ENCODE measurements around the gene CLEC2D.
"Not testable (repeated sequence)": the region's sequence is repeated elsewhere in the genome, so short reads cannot be mapped to it uniquely, and the experiment has no call there.

Gene CLEC2D

DNA sequence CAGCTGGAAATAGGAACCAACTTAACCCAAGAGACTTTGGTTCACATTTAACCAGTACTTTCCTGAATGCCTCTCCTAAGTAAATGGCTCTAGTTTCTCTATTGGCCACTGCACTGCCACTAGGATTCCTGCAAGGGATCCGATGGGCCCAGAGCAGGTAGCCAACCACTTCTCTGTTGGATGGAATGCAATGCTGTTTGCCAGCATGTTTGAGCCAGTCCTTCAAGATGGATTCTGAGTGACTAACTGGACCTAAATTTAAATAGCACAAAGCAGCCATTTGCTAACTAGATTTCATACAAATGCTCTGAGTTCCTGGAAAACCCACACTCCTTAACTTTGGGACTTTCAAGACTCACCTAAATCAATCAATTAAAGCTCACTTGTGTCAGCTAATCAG is 9.5 kb upstream of the CLEC2D start:
- no peak for DNase-seq

DNA sequence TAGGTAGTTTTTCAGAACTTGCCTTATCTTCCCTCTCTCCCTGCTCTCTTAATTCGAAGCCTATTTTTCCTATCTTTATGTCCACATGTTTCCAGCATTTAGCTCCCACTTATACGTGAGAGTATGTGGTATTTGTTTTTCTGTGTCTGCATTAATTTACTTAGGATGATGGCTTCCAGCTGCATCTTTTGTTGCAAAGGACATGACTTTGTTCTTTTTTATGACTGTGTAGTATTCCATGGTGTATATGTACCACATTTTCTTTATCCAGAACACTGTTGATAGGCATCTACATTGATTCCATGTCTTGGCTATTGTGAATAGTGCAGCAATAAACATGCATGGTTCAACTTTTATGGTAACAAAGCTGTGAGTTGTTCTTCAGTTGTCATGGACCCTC is 7.8 kb upstream of the CLEC2D start:
- no peak for DNase-seq

DNA sequence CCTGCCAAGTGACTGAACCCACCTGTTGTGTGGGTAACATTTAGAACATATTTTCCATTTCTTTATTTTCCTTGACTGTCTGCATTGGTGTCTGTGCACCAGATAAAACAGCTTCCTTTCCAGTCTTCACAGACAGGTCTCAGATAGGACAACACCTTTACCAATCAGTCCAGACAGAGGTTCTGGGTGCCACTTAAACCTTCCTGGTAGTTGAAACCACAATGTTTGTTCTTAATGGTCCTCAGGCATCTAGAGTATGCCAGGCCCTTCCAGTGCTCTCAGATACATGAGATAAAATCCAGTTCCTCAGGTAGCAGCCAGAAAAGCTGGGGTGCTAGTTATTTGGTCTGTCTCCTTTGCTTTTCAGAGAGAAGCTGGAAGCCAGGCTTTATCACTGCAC is 7.0 kb upstream of the CLEC2D start:
- no peak for DNase-seq

DNA sequence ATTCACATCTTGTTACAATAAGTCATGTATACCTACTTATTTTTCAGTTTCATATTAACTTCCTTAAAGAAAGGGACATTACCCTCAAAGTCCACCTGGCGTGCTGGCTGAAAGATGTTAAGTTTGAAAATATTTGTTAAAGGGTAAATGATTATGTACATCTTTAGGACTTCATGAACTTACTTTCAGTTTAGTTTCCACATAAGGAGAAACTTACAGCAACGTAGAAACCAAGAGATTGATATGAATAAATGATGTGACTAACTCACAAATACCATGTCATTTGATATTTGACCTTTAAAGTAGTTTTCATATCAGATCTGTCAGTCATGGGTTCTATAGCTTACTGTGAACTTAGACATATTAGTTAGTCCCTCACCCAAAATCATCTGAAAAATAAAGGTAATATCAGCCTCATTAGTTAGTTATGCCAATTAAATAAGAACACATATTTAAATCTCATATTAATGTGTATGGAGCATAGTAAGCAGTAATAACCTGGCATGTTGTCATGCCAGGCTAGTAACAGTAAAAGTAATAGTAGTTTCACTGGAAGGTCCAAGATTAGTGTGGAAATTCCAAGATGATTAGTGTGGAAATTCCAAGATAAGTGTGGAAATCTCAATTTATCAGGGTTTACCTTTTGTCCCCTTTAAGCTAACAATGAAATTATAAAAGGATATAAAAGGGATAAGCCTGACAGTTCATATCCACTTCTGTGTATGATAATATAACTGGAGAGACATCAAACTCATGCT is 1.9 kb upstream of the CLEC2D start:
- no peak for DNase-seq

DNA sequence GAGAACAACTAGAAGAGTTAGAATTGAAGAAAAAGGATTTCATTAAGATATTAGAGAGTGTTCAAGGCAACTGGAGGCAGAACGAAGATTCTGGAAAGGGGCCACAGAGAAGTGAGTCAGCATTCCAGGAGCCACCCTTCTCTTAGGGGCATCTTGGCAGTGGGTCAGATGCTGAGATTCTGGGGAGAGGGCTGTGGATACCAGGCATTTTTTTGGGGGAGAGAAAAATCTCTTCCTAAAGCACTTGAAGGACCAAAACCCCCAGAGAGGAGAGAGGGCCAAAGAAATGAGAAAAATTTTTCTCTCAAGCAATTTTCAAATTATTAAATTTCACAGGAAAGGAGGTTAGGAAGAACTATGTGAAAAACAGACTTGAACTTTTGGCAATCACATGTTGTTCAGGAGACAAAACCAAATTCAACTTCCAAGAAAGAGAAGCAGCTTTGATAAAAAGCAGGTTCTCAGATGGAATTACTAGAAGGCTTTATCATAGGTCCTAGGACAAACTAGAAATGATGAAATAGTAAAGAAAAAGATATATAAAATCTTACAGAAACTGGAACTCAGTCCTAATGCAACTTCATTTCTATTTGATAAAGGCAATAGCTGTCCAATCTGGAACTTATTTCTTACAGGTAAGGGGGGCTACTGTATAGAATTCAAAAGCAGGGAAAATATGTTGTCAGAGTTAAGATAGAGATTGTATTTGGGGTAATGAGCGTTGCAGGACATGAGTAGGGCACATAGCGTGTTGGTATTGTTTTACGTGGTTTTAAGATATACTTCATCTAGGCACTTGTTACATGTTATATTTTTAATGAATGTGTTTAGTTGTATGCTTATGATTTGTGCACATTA is 1.1 kb upstream of the CLEC2D start:
- DNase-seq = no peak

DNA sequence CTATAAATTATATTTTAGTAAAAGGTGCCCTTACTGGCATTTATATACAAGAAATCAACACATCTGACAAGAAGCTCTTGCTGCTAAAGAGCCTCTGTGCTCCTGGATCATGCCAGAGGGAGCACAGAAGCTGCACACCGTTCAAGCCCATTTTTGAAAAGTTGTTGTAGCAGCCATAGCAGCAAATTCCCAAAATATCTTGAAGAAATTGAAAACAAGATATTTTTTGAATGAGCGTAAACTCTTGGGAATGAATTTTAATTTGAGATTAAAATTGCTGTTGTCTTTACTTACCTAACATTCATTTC is 540 bp upstream of the CLEC2D start:
- DNase-seq = no peak

DNA sequence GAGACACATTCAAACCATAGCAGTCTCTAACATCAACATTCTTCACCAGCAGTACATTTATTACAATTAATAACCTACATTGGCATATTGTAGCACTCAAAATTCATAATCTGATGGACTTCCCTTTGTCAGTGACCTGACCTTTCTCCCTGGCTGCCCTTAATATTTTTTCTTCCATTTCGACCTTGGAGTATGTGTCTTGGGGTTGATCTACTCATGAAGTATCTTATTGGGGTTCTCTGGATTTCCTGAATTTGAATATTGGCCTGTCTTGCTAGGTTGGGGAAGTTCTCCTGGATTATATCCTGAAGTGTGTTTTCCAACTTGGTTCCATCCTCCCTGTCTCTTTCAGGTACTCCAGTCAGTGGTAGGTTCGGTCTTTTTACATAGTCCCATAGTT is 2.8 kb downstream of the CLEC2D start:
- DNase-seq = not testable (repeated sequence)

DNA sequence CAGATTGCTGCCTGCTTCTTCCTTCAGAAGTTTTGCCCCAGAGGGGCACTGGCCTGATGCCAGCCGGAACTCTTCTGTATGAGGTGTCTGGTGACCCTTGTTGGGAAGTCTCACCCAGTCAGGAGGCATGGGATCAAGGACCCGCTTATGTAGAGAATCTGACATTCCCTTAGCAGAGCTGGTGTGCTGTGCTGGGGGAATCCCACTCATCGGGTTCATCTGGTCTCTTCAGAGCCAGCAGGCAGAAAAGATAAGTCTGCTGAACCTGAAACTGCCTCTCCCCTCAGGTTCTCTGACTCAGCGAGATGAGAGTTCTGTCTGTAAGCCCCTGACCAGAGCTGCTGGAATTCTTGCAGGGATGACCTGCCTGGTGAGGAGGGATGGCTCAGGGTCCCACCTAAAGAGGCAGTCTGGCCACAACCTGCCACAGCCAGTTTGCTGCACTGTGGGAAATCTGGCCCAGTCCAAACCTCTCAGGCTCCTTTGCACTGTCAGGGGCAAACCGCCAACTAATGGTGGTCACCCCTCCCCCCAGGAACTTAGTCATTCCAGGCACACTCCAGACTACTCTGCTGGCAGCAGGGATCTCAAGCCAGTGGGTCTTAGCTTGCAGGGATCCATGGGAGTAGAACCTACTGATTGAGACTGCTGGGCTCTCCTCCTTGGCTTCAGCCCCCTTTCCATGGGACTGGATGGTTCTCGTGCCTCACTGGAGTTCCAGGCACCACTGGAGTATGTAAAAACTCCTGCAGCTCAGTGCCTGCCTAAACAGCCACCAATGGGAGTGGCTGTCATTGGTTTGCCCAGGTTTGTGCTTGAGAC is 4.1 kb downstream of the CLEC2D start:
- DNase-seq = peak in 4 of 14 donors; percentile 0 to 12 (median 4)

DNA sequence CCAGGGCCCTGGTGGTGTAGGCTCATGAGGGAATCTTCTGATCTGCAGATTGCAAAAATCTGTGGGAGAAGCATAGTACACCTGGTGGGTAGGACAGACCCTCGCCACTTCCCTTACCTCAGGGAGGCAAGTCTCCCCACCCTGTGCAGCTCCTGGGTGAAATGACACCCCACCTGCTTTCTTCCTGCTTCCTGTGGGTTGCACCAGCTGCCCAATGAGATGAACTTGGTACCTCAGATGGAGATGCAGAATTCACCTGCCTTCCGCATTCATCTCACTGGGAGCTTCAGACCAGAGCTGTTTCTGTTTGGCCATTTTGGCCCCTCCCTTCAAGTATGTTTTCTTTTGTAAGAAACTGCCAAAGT is 4.7 kb downstream of the CLEC2D start:
- DNase-seq = no peak

DNA sequence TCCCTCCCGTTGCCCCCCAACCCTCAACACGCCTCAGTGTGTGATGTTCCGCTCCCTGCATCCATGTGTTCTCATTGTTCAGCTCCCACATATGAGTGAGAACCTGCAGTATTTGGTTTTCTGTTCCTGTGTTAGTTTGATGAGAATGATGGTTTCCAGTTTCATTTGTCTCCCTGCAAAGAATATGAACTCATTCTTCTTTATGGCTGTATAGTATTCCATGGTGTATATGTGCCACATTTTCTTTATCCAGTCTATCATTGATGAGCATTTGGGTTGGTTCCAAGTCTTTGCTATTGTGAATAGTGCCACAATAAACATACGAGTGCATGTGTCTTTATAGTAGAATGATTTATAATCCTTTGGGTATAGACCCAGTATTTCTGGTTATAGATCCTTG is 13.0 kb downstream of the CLEC2D start:
- DNase-seq = not testable (repeated sequence)

DNA sequence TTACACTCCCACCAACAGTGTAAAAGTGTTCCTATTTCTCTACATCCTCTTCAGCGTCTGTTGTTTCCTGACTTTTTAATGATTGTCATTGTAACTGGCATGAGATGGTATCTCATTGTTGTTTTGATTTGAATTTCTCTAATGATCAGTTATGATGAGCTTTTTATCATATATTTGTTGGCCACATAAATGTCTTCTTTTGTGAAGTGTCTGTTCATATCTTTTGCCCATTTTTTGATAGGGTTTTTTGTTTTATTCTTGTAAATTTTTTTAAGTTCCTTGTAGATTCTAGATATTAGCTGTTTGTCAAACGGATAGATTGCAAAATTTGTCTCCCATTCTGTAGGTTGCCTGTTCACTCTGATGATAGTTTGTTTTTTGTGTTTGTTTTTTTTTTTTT is 13.4 kb downstream of the CLEC2D start:
- DNase-seq = not testable (repeated sequence)

DNA sequence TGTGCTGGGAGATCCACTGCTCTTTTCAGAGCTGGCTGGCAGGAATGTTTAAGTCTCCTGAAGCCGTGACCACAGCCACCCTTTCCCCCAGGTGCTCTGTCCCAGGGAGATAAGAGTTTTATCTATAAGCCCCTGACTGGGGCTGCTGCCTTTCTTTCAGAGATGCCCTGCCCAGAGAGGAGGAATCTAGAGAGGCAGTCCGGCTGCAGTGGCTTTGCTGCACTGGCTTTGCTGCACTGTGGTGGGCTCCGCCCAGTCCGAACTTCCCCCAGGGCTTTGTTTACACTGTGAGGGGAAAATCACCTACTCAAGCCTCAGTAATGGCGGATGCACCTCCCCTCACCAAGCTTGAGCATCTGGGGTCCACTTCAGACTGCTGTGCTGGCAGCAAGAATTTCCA is 15.9 kb downstream of the CLEC2D start:
- not testable (repeated sequence) for DNase-seq

DNA sequence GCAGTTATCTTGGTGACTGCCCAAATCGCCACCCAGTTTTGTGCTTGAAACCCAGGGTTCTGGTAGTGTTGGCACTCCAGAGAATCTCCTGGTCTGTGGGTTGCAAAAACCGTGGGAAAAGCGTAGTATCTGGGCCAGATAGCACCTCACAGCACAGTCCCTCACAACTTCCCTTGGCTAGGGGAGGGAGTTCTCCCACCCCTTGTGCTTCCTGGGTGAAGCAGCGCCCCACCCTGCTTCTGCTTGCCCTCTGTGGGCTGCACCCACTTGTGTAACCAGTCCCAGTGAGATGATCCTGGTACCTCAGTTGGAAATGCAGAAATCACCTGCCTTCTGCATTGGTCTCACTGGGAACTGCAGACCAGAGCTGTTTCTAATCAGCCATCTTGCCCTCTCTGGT is 16.4 kb downstream of the CLEC2D start:
- DNase-seq = no peak

DNA sequence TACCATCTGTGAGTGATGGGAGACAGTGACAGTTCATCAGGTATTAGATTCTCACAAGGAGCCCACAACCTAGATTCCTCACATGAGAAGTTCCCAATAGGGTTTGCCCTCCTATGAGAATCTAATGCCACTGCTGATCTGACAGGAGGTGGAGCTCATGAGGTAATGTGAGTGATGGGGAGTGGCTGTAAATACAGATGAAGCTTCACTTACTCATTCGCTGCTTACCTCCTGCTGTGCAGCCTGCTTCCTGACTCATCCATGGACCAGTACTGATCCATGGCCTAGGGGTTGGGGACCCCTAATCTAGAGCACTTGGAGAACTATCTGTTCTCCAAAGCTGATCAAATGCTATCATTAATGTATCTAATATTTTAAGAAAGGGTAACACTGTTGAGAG is 17.7 kb downstream of the CLEC2D start:
- DNase-seq = no peak

DNA sequence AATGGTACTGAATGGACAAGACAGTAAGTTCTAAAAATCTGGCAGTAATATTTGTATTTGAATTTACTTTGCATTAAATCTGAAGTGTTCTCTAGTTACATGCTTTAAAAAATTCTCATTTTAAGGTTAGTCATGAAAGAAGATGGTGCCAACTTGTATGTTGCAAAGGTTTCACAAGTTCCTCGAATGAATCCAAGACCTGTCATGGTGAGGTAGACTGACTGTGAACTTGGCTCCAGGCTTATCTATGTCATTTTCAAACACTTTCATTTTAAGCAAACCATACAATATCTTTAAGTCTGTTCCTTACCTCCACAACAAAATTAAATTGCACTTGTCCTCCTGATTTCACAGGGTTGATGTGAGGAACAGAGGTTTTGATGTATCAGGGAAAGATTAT is 23.4 kb downstream of the CLEC2D start:
- no peak for DNase-seq

DNA sequence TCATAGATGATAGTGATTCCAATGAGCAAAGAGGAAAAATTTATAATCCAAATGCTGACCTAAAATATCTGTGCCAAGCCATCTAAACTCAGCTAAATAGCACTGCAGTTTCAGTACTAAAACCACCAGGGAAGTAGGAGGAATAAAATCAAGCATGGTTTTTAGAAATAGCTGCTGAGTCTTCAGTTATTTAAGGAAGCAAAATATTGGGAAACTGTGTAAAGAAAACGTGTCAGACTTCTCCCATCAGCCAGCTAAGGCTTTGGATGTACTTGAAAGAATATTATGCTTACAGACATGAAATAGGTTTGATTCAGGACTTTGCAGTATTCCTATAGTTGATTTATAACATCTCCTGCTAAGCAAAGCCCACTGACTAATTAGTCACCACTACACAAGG is 24.7 kb downstream of the CLEC2D start:
- DNase-seq = no peak

DNA sequence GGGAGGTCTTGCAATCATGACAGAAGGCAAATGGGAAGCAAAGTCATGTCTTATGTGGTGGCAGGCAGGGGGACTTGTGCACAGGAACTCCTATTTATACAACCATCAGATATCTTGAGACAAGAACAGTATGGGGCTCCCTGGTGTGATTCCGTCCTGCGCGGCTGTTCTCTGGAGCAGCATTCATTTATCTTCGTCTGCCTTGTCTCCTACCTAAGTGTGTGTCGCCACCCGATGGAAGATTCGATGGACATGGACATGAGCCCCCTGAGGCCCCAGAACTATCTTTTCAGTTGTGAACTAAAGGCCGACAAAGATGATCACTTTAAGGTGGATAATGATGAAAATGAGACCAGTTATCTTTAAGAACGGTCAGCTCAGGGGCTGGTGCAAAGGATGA is 25.6 kb downstream of the CLEC2D start:
- not testable (repeated sequence) for DNase-seq

DNA sequence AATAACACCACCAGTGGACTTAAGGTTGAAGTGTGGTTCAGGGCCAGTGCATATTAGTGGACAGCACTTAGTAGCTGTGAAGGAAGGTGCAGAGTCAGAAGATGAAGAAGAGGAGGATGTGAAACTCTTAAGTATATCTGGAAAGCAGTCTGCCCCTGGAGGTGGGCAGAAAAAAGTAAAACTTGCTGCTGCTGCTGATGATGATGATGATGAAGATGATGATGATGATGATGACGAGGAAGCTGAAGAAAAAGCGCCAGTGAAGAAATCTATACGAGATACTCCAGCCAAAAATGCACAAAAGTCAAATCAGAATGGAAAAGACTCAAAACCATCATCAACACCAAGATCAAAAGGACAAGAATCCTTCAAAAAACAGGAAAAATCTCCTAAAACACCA is 26.1 kb downstream of the CLEC2D start:
- DNase-seq = not testable (repeated sequence)

DNA sequence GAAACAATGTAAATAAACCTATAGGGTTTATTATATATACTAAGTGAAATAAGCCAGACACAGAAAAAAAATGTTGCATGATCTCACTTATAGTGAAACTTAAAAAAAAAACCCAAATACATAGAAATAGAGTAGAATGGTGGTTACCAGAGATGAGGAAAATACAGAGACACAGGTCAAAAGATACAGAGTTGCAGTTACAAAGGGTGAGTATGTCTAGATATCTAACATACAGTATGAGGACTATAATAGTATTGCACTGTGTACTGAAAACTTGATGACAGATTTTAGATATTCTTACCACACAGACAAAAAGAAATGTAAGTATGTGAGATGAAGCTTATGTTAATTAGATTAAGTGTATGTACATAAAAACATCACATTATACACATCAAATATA is 28.1 kb downstream of the CLEC2D start:
- DNase-seq = no peak

DNA sequence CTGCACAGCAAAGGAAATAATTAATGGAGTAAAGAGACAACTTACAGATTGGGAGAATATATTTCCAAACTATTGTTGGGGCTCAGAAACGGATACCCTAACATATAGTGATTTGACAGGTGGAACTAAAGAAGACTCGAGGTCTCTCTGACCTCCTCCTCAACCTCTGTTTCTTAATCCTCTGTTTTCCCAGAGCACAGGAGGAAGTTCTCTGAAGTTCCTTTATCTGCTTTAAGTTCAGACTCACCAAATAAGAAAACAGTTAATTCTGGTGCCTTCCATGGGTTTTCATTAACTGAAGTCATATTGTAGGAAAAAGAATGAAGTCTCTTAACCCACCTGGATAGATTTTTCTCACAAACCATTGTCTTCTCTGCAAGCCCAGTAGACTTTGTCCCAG is 29.2 kb downstream of the CLEC2D start:
- no peak for DNase-seq

DNA sequence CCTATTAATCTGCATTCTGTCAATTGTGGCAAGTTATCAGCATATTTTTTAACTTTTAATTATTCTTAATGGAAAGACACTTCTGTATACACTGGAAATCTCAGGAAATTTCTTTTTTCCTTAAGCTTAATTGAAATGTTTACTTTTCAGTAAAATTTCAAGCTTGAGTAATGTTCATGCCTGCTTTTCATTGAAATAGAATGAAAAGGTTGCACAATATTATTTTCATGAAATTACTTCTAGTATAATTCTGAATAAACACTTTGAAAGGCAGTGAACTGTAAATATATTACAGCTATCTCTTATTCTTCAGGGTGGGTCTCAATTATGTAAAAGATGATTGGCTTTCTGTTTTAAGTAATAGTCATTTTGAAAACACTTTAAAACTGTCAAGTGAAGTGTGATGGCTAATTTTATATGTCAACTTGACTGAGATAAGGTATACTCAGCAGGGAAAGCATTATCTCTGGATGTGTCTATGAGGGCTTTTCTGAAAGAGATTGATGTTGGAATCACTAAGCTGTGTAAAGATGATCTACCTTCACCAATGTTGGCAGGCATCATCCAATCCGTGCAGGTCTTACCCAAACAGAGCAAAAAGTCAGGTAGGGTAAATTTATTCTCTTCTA is 29.9 kb downstream of the CLEC2D start:
- DNase-seq = no peak

DNA sequence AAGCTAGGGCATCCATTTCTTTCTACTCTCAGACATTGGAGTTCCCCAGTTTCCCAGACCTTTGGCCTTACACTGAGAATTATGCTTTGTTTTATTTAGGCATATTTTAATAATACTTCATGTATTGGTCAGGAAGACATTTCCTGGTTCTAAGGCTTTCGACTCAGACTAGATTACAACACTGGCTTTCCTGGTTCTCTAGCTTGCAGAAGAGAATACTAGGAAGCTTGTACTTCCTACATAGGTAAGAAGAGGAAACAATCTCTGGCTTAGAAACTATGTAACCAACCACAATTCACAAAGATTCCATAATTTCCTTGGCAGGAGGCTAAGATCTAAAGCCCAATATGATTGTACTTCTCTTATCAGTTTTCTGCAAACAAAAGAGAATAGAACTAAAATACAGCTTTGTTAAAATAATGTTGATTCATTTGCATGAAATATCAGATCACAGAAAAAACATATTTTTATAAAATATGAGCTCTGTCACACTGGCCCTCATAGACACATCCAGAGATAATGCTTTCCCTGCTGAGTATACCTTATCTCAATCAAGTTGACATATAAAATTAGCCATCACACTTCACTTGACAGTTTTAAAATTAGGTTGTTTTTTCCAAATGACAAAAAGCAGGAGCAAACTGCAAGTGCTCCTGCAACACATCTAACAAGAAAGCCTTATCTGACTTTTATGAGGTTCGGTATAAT is 30.5 kb downstream of the CLEC2D start:
- DNase-seq = no peak
